GM11168 (cell line): Measurements from ENCODE around the gene NR1H3.

Experiments
- in situ Hi-C: fragments of 300-500 bp; cut with MboI; formaldehyde crosslinking; loops from one replicate; pipeline ENCODE4 v1.12.0; 2022; ENCODE audit warnings: low sequenced_read_pairs; ENCODE audit not compliant: unreplicated experiment

NR1H3 gene

GRCh38 chr11:47268448-47269001, 10.7 kb downstream of the NR1H3 start:
- in situ Hi-C loops = no loop called here

- in situ Hi-C loops = no loop called here
These were observed 11.4 kb downstream of the NR1H3 start for GRCh38 chr11:47269002-47269828.

- in situ Hi-C loops = no loop called here
These were observed 12.1 kb downstream of the NR1H3 start, which contains the start of gene MADD for GRCh38 chr11:47269829-47270305. TSS of gene MADD (plus strand) at chr11:47270133.

- in situ Hi-C loops = no loop called here
These were observed 12.8 kb downstream of the NR1H3 start for GRCh38 chr11:47270331-47271271.

GRCh38 chr11:47271328-47271727, 13.5 kb downstream of the NR1H3 start:
- in situ Hi-C loops = no loop called here

- in situ Hi-C loops = no loop called here
These were observed 14.3 kb downstream of the NR1H3 start for GRCh38 chr11:47271961-47272661.

- in situ Hi-C loops = no loop called here
These were observed 14.9 kb downstream of the NR1H3 start for GRCh38 chr11:47272706-47273105.

- in situ Hi-C loops = no loop called here
These were observed 16.9 kb downstream of the NR1H3 start for GRCh38 chr11:47274495-47275235.

GRCh38 chr11:47276923-47277322, 19.1 kb downstream of the NR1H3 start:
- in situ Hi-C loops = no loop called here

- in situ Hi-C loops = no loop called here
These were observed 20.3 kb downstream of the NR1H3 start for GRCh38 chr11:47278058-47278457.

- in situ Hi-C loops = no loop called here
These were observed 21.0 kb downstream of the NR1H3 start for GRCh38 chr11:47278769-47279168.

- in situ Hi-C loops = no loop called here
These were observed 22.3 kb downstream of the NR1H3 start for GRCh38 chr11:47280099-47280498.

GRCh38 chr11:47280860-47281259, 23.1 kb downstream of the NR1H3 start:
- in situ Hi-C loops = no loop called here

- in situ Hi-C loops = no loop called here
These were observed 24.7 kb downstream of the NR1H3 start for GRCh38 chr11:47282462-47282861.

GRCh38 chr11:47284151-47284550, 26.4 kb downstream of the NR1H3 start:
- in situ Hi-C loops = no loop called here

GRCh38 chr11:47285969-47286770, 28.4 kb downstream of the NR1H3 start:
- in situ Hi-C loops = no loop called here

- in situ Hi-C loops = no loop called here
These were observed 30.3 kb downstream of the NR1H3 start for GRCh38 chr11:47288066-47288465.

GRCh38 chr11:47289856-47290255, 32.1 kb downstream of the NR1H3 start:
- in situ Hi-C loops = no loop called here

- in situ Hi-C loops = no loop called here
These were observed 37.6 kb downstream of the NR1H3 start for GRCh38 chr11:47295385-47295784.
